CD4-positive, alpha-beta T cell treated with Interferon alpha-2 for 1 hour (primary cell): ENCODE results near the gene RASAL2.
"Not testable (repeated sequence)": the region's sequence is repeated elsewhere in the genome, so short reads cannot be mapped to it uniquely, and the experiment has no call there.

Experiments used
- DNase-seq, 2 donors: peaks; one replicate each; pipeline ENCODE4 v3.0.0-alpha.2; 2020 to 2022

Gene RASAL2

GRCh38 chr1:178120520-178121052 lies 26.7 kb downstream of the RASAL2 start:
- DNase-seq = not testable (repeated sequence)

GRCh38 chr1:178121883-178122282 lies 28.0 kb downstream of the RASAL2 start:
- DNase-seq = no peak

- DNase-seq = no peak
These were observed 28.4 kb downstream of the RASAL2 start for GRCh38 chr1:178122283-178122682.

- DNase-seq = no peak
These were observed 30.2 kb downstream of the RASAL2 start for GRCh38 chr1:178124115-178124514.

- no peak for DNase-seq
These were observed 32.4 kb downstream of the RASAL2 start for GRCh38 chr1:178126261-178126660.

GRCh38 chr1:178126741-178127185 lies 32.9 kb downstream of the RASAL2 start:
- no peak for DNase-seq

GRCh38 chr1:178127482-178128191 lies 33.7 kb downstream of the RASAL2 start:
- DNase-seq = no peak

GRCh38 chr1:178133239-178133989 lies 39.5 kb downstream of the RASAL2 start:
- DNase-seq = no peak

GRCh38 chr1:178134061-178134460 lies 40.2 kb downstream of the RASAL2 start:
- DNase-seq = no peak

GRCh38 chr1:178137238-178137637 lies 43.3 kb downstream of the RASAL2 start:
- DNase-seq = no peak

- no peak for DNase-seq
These were observed 48.9 kb downstream of the RASAL2 start for GRCh38 chr1:178142806-178143205.

GRCh38 chr1:178143730-178144690 lies 50.1 kb downstream of the RASAL2 start:
- no peak for DNase-seq

- no peak for DNase-seq
These were observed 51.7 kb downstream of the RASAL2 start for GRCh38 chr1:178145605-178146004.

GRCh38 chr1:178146436-178146835 lies 52.5 kb downstream of the RASAL2 start:
- DNase-seq = no peak

GRCh38 chr1:178150610-178151009 lies 56.7 kb downstream of the RASAL2 start:
- no peak for DNase-seq

- DNase-seq = no peak
These were observed 57.9 kb downstream of the RASAL2 start for GRCh38 chr1:178151831-178152230.

- no peak for DNase-seq
These were observed 61.8 kb downstream of the RASAL2 start for GRCh38 chr1:178155481-178156255.

GRCh38 chr1:178160736-178161475 lies 67.0 kb downstream of the RASAL2 start:
- no peak for DNase-seq

GRCh38 chr1:178161516-178161915 lies 67.6 kb downstream of the RASAL2 start:
- DNase-seq = no peak

GRCh38 chr1:178165196-178165595 lies 71.3 kb downstream of the RASAL2 start:
- DNase-seq = no peak

GRCh38 chr1:178166429-178167024 lies 72.6 kb downstream of the RASAL2 start:
- DNase-seq = no peak
